ENCODE measurements around the gene NEK8.
"Not testable (repeated sequence)": the region's sequence is repeated elsewhere in the genome, so short reads cannot be mapped to it uniquely, and the experiment has no call there.

Gene NEK8

GRCh38 chr17:28710861-28711722 lies 17.5 kb upstream of the NEK8 start:
- DNase-seq, result peak; percentile 80 to 90 (median 83)

- peak in 2 of 5 experiments; percentile 20 to 64 for DNase-seq
These were observed 16.9 kb upstream of the NEK8 start, which contains the start of gene PROCA1 for GRCh38 chr17:28711723-28712031. Gene PROCA1, minus strand, starts transcription at chr17:28711888. Its CDS starts 228 bp downstream, at chr17:28711660.

GRCh38 chr17:28712032-28712704 lies 16.4 kb upstream of the NEK8 start:
- DNase-seq, result peak; percentile 39 to 77 (median 53)

- DNase-seq, result no peak
These were observed 15.7 kb upstream of the NEK8 start for GRCh38 chr17:28712705-28713415.

- DNase-seq, result no peak
These were observed 14.3 kb upstream of the NEK8 start for GRCh38 chr17:28714281-28714680.

- DNase-seq, result no peak
These were observed 13.4 kb upstream of the NEK8 start for GRCh38 chr17:28715217-28715616.

GRCh38 chr17:28716740-28717577 lies 11.6 kb upstream of the NEK8 start:
- DNase-seq, result peak in 1 of 5 experiments; percentile 12

GRCh38 chr17:28717578-28718332 lies 10.8 kb upstream of the NEK8 start, which contains the start of gene RAB34:
Gene RAB34, minus strand, starts transcription at chr17:28717868. Its CDS starts 602 bp downstream, at chr17:28717266.
- DNase-seq, result peak in 1 of 5 experiments; percentile 34

- no peak for DNase-seq
These were observed 10.1 kb upstream of the NEK8 start for GRCh38 chr17:28718333-28719020.

- no peak for DNase-seq
These were observed 9.6 kb upstream of the NEK8 start for GRCh38 chr17:28719021-28719433.

- DNase-seq, result peak in 4 of 5 experiments; percentile 23 to 55 (median 28)
These were observed 8.2 kb upstream of the NEK8 start for GRCh38 chr17:28720247-28720996.

- not testable (repeated sequence) for DNase-seq
These were observed 7.6 kb upstream of the NEK8 start for GRCh38 chr17:28720997-28721329.

GRCh38 chr17:28722417-28723158 lies 6.0 kb upstream of the NEK8 start:
- DNase-seq, result no peak

- no peak for DNase-seq
These were observed 5.3 kb upstream of the NEK8 start for GRCh38 chr17:28723159-28723835.

- DNase-seq, result not testable (repeated sequence)
These were observed 4.6 kb upstream of the NEK8 start for GRCh38 chr17:28723836-28724499.

- peak in 1 of 5 experiments; percentile 33 for DNase-seq
These were observed 4.0 kb upstream of the NEK8 start for GRCh38 chr17:28724500-28725165.

GRCh38 chr17:28725166-28725659 lies 3.4 kb upstream of the NEK8 start:
- DNase-seq, result peak in 1 of 5 experiments; percentile 56
